Mesenchymal stem cell (in vitro differentiated cells and primary cell): Measurements from ENCODE around the gene BRIP1.
"Not testable (repeated sequence)": the region's sequence is repeated elsewhere in the genome, so short reads cannot be mapped to it uniquely, and the experiment has no call there.

Source experiments
- DNase-seq: peaks from one replicate; pipeline ENCODE4 v3.0.0-alpha.2; 2013
- H2AFZ ChIP-seq: one replicate; pipeline ENCODE4 v1.6.1; 2013; ENCODE audit warnings: low read depth, mild to moderate bottlenecking, control low read depth, inconsistent platforms, low read length, moderate library complexity
- H2AK5ac ChIP-seq: 2 replicates; pipeline ENCODE4 v1.6.1; 2013; ENCODE audit warnings: low read length, moderate library complexity, mild to moderate bottlenecking, inconsistent platforms; ENCODE audit not compliant: severe bottlenecking
- H2BK120ac ChIP-seq: one replicate; pipeline ENCODE4 v1.6.1; 2013; ENCODE audit warnings: low read depth, mild to moderate bottlenecking, inconsistent platforms, low read length, moderate library complexity
- H2BK12ac ChIP-seq, 2 experiments: one replicate each; pipeline ENCODE4 v1.6.1; 2013; ENCODE audit warnings: inconsistent platforms in 2 of 2, low read length in 2 of 2, mild to moderate bottlenecking in 2 of 2, moderate library complexity in 2 of 2, control low read depth in 1 of 2
- H2BK15ac ChIP-seq: one replicate; pipeline ENCODE4 v1.6.1; 2013; ENCODE audit warnings: mild to moderate bottlenecking, low read depth, inconsistent platforms; ENCODE audit not compliant: poor library complexity, severe bottlenecking
- H2BK5ac ChIP-seq: 2 replicates; pipeline ENCODE4 v1.6.1; 2013; ENCODE audit warnings: low read depth, mild to moderate bottlenecking, low read length, control low read depth, inconsistent platforms; ENCODE audit not compliant: poor library complexity, severe bottlenecking
- H3K14ac ChIP-seq, 2 experiments: one replicate each; pipeline ENCODE4 v1.6.1; 2013; ENCODE audit warnings: inconsistent platforms in 2 of 2, low read length in 2 of 2, control low read depth in 1 of 2, mild to moderate bottlenecking in 1 of 2, moderate library complexity in 1 of 2
- H3K18ac ChIP-seq, 2 experiments: one replicate each; pipeline ENCODE4 v1.6.1; 2013; ENCODE audit warnings: inconsistent platforms in 2 of 2, low read length in 2 of 2, control low read depth in 1 of 2, low read depth in 1 of 2, mild to moderate bottlenecking in 1 of 2
- H3K23ac ChIP-seq, 2 experiments: one replicate each; pipeline ENCODE4 v1.6.1; 2013; ENCODE audit warnings: inconsistent platforms in 2 of 2, low read length in 2 of 2, mild to moderate bottlenecking in 2 of 2, moderate library complexity in 2 of 2, control low read depth in 1 of 2
- H3K27ac ChIP-seq: 2 replicates; pipeline ENCODE4 v1.5.1; 2013; ENCODE audit warnings: mild to moderate bottlenecking, moderate library complexity, low read length, control low read depth, inconsistent platforms; ENCODE audit not compliant: poor library complexity, severe bottlenecking
- H3K27me3 ChIP-seq, 2 experiments: 2 replicates each; pipeline versions ENCODE4 v1.6.1 to v1.7.0; 2013; ENCODE audit warnings: low read length in 2 of 2, mild to moderate bottlenecking in 2 of 2, moderate library complexity in 2 of 2, control low read depth in 1 of 2, inconsistent platforms in 1 of 2; ENCODE audit not compliant: control insufficient read depth in 1 of 2, insufficient read depth in 1 of 2
- H3K36me3 ChIP-seq, 2 experiments: 2 replicates each; pipeline versions ENCODE4 v1.6.1 to v1.7.0; 2013; ENCODE audit warnings: low read length in 2 of 2, control low read depth in 1 of 2, inconsistent platforms in 1 of 2, low read depth in 1 of 2, mild to moderate bottlenecking in 1 of 2; ENCODE audit not compliant: insufficient read depth in 2 of 2, control insufficient read depth in 1 of 2
- H3K4ac ChIP-seq, 2 experiments: one replicate each; pipeline ENCODE4 v1.6.1; 2013; ENCODE audit warnings: inconsistent platforms in 2 of 2, low read length in 2 of 2, mild to moderate bottlenecking in 2 of 2, moderate library complexity in 2 of 2, control low read depth in 1 of 2, low read depth in 1 of 2
- H3K4me1 ChIP-seq: 2 replicates; pipeline ENCODE4 v1.6.1; 2013; ENCODE audit warnings: low read depth, low read length, control low read depth; ENCODE audit not compliant: control insufficient read depth, insufficient read depth
- H3K4me2 ChIP-seq: 2 replicates; pipeline ENCODE4 v1.6.1; 2013; ENCODE audit warnings: low read length, mild to moderate bottlenecking, inconsistent platforms; ENCODE audit not compliant: poor library complexity, severe bottlenecking
- H3K4me3 ChIP-seq, 2 experiments: 2 replicates each; pipeline versions ENCODE4 v1.5.1 to v1.7.0; 2013; ENCODE audit warnings: low read length in 2 of 2, mild to moderate bottlenecking in 2 of 2, control low read depth in 1 of 2, low read depth in 1 of 2; ENCODE audit not compliant: insufficient read depth in 1 of 2
- H3K79me1 ChIP-seq: replicated peaks from 2 replicates; pipeline ENCODE4 v1.6.1; 2013; ENCODE audit warnings: mild to moderate bottlenecking, control low read depth, low read length, inconsistent platforms; ENCODE audit not compliant: poor library complexity, severe bottlenecking
- H3K9ac ChIP-seq: 2 replicates; pipeline ENCODE4 v1.7.0; 2013; ENCODE audit warnings: mild to moderate bottlenecking, low read length, moderate library complexity
- H3K9me3 ChIP-seq: 2 replicates; pipeline ENCODE4 v1.7.0; 2013; ENCODE audit warnings: mild to moderate bottlenecking, low read length; ENCODE audit not compliant: control insufficient read depth
- H4K8ac ChIP-seq: one replicate; pipeline ENCODE4 v1.6.1; 2013; ENCODE audit warnings: inconsistent platforms, mild to moderate bottlenecking, low read length, moderate library complexity
- H4K91ac ChIP-seq: one replicate; pipeline ENCODE4 v1.6.1; 2013; ENCODE audit warnings: mild to moderate bottlenecking, low read length, inconsistent platforms
- WGBS: methylation state at CpG from one replicate; pipeline ENCODE4 v1.1.7; 2013; ENCODE audit warnings: mixed read lengths; 5-methylcytosine and 5-hydroxymethylcytosine counted together

The BRIP1 gene

GRCh38 chr17:61860397-61860796 lies 2.9 kb downstream of the BRIP1 start:
- H3K14ac ChIP-seq: not testable (repeated sequence)

GRCh38 chr17:61856035-61856434 lies 7.3 kb downstream of the BRIP1 start:
- no peaks in the 10 kb centered on the region for H3K9me3 ChIP-seq
- H4K8ac ChIP-seq: no peak overlapping the region
- H3K4me1 ChIP-seq: peaks cover 3% of the 10 kb centered on the region
- DNase-seq: no peak
- H3K14ac ChIP-seq: no peak overlapping the region
- no peak overlapping the region for H3K4ac ChIP-seq
- no peak overlapping the region for H3K9ac ChIP-seq
- no peak overlapping the region for H2AK5ac ChIP-seq
- no peak overlapping the region for H3K4me2 ChIP-seq
- H3K27ac ChIP-seq: no peak overlapping the region
- H2BK120ac ChIP-seq: no peak overlapping the region
- H3K27me3 ChIP-seq: no peaks in the 10 kb centered on the region
- H2AFZ ChIP-seq: no peak overlapping the region
- no peak overlapping the region for H3K18ac ChIP-seq
- H2BK15ac ChIP-seq: no peak overlapping the region
- H3K79me1 ChIP-seq: peaks cover 12% of the 10 kb centered on the region
- no peak overlapping the region for H3K4me3 ChIP-seq
- no peak overlapping the region for H2BK12ac ChIP-seq
- H3K23ac ChIP-seq: no peak overlapping the region
- WGBS: 100% methylated on average over 1 of the region's 1 CpG
- no peak overlapping the region for H4K91ac ChIP-seq
- no peaks in the 10 kb centered on the region for H3K36me3 ChIP-seq
- H2BK5ac ChIP-seq: no peak overlapping the region

More at GRCh38 chr17:61860397-61860796, 2.9 kb downstream of the BRIP1 start:
- H2BK12ac ChIP-seq, H3K27me3 ChIP-seq, H3K4me3 ChIP-seq, H3K27ac ChIP-seq, H4K8ac ChIP-seq, H2BK120ac ChIP-seq, H4K91ac ChIP-seq, H3K4me2 ChIP-seq, H2AFZ ChIP-seq, H3K9ac ChIP-seq, H2AK5ac ChIP-seq, H3K9me3 ChIP-seq, H3K4me1 ChIP-seq, H3K4ac ChIP-seq, H3K23ac ChIP-seq, H2BK5ac ChIP-seq, H2BK15ac ChIP-seq, H3K36me3 ChIP-seq, H3K18ac ChIP-seq, H3K79me1 ChIP-seq: not testable (repeated sequence)
- peak; percentile 18 for DNase-seq
- WGBS: 95% methylated on average over 9 of the region's 10 CpGs

- DNase-seq: no peak
- Histone ChIP-seq H4K8ac (no peak overlapping the region), H3K4ac (no peak overlapping the region), H3K18ac (no peak overlapping the region), H3K4me1 (no peaks in the 10 kb centered on the region), H2AFZ (no peak overlapping the region), H3K4me3 (no peak overlapping the region), H2BK5ac (no peak overlapping the region), H4K91ac (no peak overlapping the region), H3K36me3 (no peaks in the 10 kb centered on the region), H2BK12ac (no peak overlapping the region), H2AK5ac (no peak overlapping the region), H3K23ac (no peak overlapping the region), H3K79me1 (peaks cover 10% of the 10 kb centered on the region), H3K4me2 (no peak overlapping the region), H3K14ac (no peak overlapping the region), H2BK120ac (no peak overlapping the region), H3K9ac (no peak overlapping the region), H2BK15ac (no peak overlapping the region), H3K27me3 (no peaks in the 10 kb centered on the region), H3K27ac (no peak overlapping the region), H3K9me3 (no peaks in the 10 kb centered on the region)
- no CpG with 5 or more reads among the region's 2 CpGs for WGBS
Observed at GRCh38 chr17:61852857-61853256, 10.5 kb downstream of the BRIP1 start.

- H2BK12ac ChIP-seq: no peak overlapping the region
- H3K4me3 ChIP-seq: no peak overlapping the region
- H3K14ac ChIP-seq: no peak overlapping the region
- no peaks in the 10 kb centered on the region for H3K9me3 ChIP-seq
- no peaks in the 10 kb centered on the region for H3K4me1 ChIP-seq
- no peak overlapping the region for H4K8ac ChIP-seq
- H4K91ac ChIP-seq: no peak overlapping the region
- H3K4ac ChIP-seq: no peak overlapping the region
- H3K27ac ChIP-seq: no peak overlapping the region
- no peaks in the 10 kb centered on the region for H3K36me3 ChIP-seq
- H3K79me1 ChIP-seq: peaks cover 9% of the 10 kb centered on the region
- H3K23ac ChIP-seq: no peak overlapping the region
- no peaks in the 10 kb centered on the region for H3K27me3 ChIP-seq
- no peak overlapping the region for H2BK15ac ChIP-seq
- H3K18ac ChIP-seq: no peak overlapping the region
- H2BK120ac ChIP-seq: no peak overlapping the region
- no peak overlapping the region for H3K4me2 ChIP-seq
- no peak overlapping the region for H3K9ac ChIP-seq
- no peak overlapping the region for H2BK5ac ChIP-seq
- H2AK5ac ChIP-seq: no peak overlapping the region
- DNase-seq: no peak
- H2AFZ ChIP-seq: no peak overlapping the region
Observed at GRCh38 chr17:61849674-61850073, 13.7 kb downstream of the BRIP1 start.
